Spleen (tissue), 11 donors: Measurements from ENCODE around the gene BLZF1. TPM values are rescaled to one million over a fixed set of nuclear protein-coding genes. Genes with fewer than 3 reads are reported as not detected.

Experiments
- DNase-seq: peaks from one replicate; pipeline ENCODE4 v3.0.0-alpha.2; 2020
- H3K27ac ChIP-seq, 8 donors: fragments of 200-600 bp; sonication (generic) in 7 of 8; 1 replicate in 4 of 8; 2 replicates in 4 of 8; pipeline versions ENCODE4 v1.5.0 to v1.8.0; 2016 to 2021; ENCODE audit warnings: inconsistent platforms in 4 of 8, mild to moderate bottlenecking in 4 of 8, moderate library complexity in 1 of 8
- H3K27me3 ChIP-seq, 7 donors: fragments of 200-600 bp; sonication (generic) in 6 of 7; replicated peaks in 1 of 7; 1 replicate in 4 of 7; 2 replicates in 3 of 7; pipeline versions ENCODE4 v1.5.0 to v1.8.0; 2016 to 2021; ENCODE audit warnings: inconsistent platforms in 3 of 7, mild to moderate bottlenecking in 1 of 7
- H3K36me3 ChIP-seq, 6 donors: fragments of 200-600 bp; sonication (generic) in 5 of 6; 1 replicate in 4 of 6; 2 replicates in 2 of 6; pipeline versions ENCODE4 v1.5.0 to v1.8.0; 2016 to 2021; ENCODE audit warnings: inconsistent platforms in 2 of 6
- H3K4me1 ChIP-seq, 6 donors: fragments of 200-600 bp; sonication (generic) in 5 of 6; 1 replicate in 3 of 6; 2 replicates in 3 of 6; pipeline versions ENCODE4 v1.5.0 to v1.8.0; 2016 to 2021; ENCODE audit warnings: inconsistent platforms in 3 of 6
- H3K4me3 ChIP-seq, 8 donors: fragments of 200-600 bp; sonication (generic) in 7 of 8; 1 replicate in 4 of 8; 2 replicates in 4 of 8; pipeline versions ENCODE4 v1.5.0 to v1.8.0; 2016 to 2021; ENCODE audit warnings: inconsistent platforms in 4 of 8, mild to moderate bottlenecking in 4 of 8, moderate library complexity in 2 of 8
- H3K9me3 ChIP-seq, 8 donors: fragments of 200-600 bp; sonication (generic) in 7 of 8; 1 replicate in 4 of 8; 2 replicates in 4 of 8; pipeline versions ENCODE4 v1.5.0 to v1.8.0; 2016 to 2021; ENCODE audit warnings: inconsistent platforms in 4 of 8
- CTCF ChIP-seq, 11 experiments: fragments of 200-600 bp in 7 of 11; fragments of 450-650 bp in 4 of 11; sonication (generic) in 4 of 11; IDR thresholded peaks in 8 of 11; conservative IDR thresholded peaks in 3 of 11; 1 replicate in 7 of 11; 2 replicates in 4 of 11; pipeline versions ENCODE4 v1.4.0 to v1.8.0; 2016 to 2021; ENCODE audit warnings: antibody characterized with exemption in 11 of 11, inconsistent platforms in 4 of 11, mild to moderate bottlenecking in 1 of 11
- POLR2A ChIP-seq, 3 donors: fragments of 450-650 bp; IDR thresholded peaks; one replicate each; pipeline ENCODE4 v1.5.1; 2017; ENCODE audit warnings: antibody characterized with exemption in 3 of 3, mild to moderate bottlenecking in 1 of 3
- POLR2AphosphoS5 ChIP-seq, 3 donors: sonication (generic); formaldehyde crosslinking; IDR thresholded peaks; one replicate each; pipeline ENCODE4 v1.5.1; 2017; ENCODE audit warnings: antibody characterized with exemption in 3 of 3
- WGBS, 5 donors: extraction: QIAGEN DNeasy Blood & Tissue Kit in 3 of 5; methylation state at CpG; one replicate each; pipeline versions ENCODE4 v1.1.5 to v1.1.7; 2013 to 2018; 5-methylcytosine and 5-hydroxymethylcytosine counted together
- intact Hi-C: fragments of 100-400 bp; cut with DNase I; formaldehyde crosslinking; loops from one replicate; pipeline ENCODE4 v1.15.0; 2023; ENCODE audit warnings: low total_unique reads
- polyA plus RNA-seq, 3 donors: library from polyadenylated mRNA; stranded (reverse); fragments of 200-250 nt; gene quantifications; one replicate each; pipeline ENCODE4 v1.2.1, GENCODE V29; 2013
- total RNA-seq, 7 donors: library from RNA; depleted of rRNA in 3 of 7; stranded (reverse); fragments of >200 nt in 3 of 7; fragmentation: NEBNext Ultra II Directional in 4 of 7; extraction: Animal tissue kit (Norgen Biotek cat#: 25700) in 4 of 7; gene quantifications; one replicate each; pipeline versions ENCODE4 v1.1.0 to v1.2.1, GENCODE V29; 2016 to 2021
- donor health status: healthy with polysubstance abuse.
- donor health status: DM: no; HTN: no; CAD: no; lungs with moderate emphysema.
- donor health status: DM: no; HTN: no; CAD: no.
- donor health status: Bipolar disorder and iron deficiency.
- donor health status: healthy.
- donor health status: DM: no; HTN: no; CAD: no.
- donor health status: DM: yes; HTN: yes; CAD: no.

BLZF1 gene
- total and polyA plus RNA-seq, 10 donors: 5.6 to 33.8 (median 21.8) TPM

GRCh38 chr1:169368406-169368769 lies 393 bp downstream of the BLZF1 start:
- intact Hi-C loops: loop anchor here (10.0 kb wide), 1 partner anchor 934 kb away; no protein-coding TSS in a partner anchor
- 0 to 1% (median 0%) methylated on average over 16 of the region's 16 CpGs for WGBS, 5 donors

GRCh38 chr1:169371404-169371803 lies 3.4 kb downstream of the BLZF1 start:
- Histone ChIP-seq H3K4me1 (peaks cover 12 to 55% (median 41%) of the 10 kb centered on the region in 6 donors), H3K9me3 (no peaks in the 10 kb centered on the region), H3K27me3 (no peaks in the 10 kb centered on the region), H3K36me3 (peaks cover 0 to 59% (median 24%) of the 10 kb centered on the region in 6 donors), H3K27ac (no peak overlapping the region), H3K4me3 (no peak overlapping the region)
- intact Hi-C loops: no loop called here
- no peak for TF ChIP-seq POLR2A (IDR thresholded peaks at IDR 0.05)
- TF ChIP-seq CTCF (IDR thresholded peaks at IDR 0.05 in 8 of 11, conservative IDR thresholded peaks at IDR 0.05 in 3 of 11): no peak
- no peak for TF ChIP-seq POLR2AphosphoS5 (IDR thresholded peaks at IDR 0.05)
- no peak for DNase-seq
- WGBS, 5 donors: 6 to 38% (median 25%) methylated on average over 1 of the region's 1 CpG

More at GRCh38 chr1:169368406-169368769, 393 bp downstream of the BLZF1 start:
- peaks cover 0 to 4% (median 0%) of the 10 kb centered on the region in 8 donors for H3K9me3 ChIP-seq
- H3K27me3 ChIP-seq: no peaks in the 10 kb centered on the region
- no peak for TF ChIP-seq CTCF (IDR thresholded peaks at IDR 0.05 in 8 of 11, conservative IDR thresholded peaks at IDR 0.05 in 3 of 11)
- TF ChIP-seq POLR2A (IDR thresholded peaks at IDR 0.05): no peak
- no peak for TF ChIP-seq POLR2AphosphoS5 (IDR thresholded peaks at IDR 0.05)
- DNase-seq: peak; percentile 77
- H3K4me3 ChIP-seq: peak overlapping the region; percentile 50 to 90 (median 76)
- H3K36me3 ChIP-seq: peaks cover 0 to 38% (median 17%) of the 10 kb centered on the region in 6 donors
- H3K27ac ChIP-seq: peak overlapping the region; percentile 17 to 92 (median 84)
- H3K4me1 ChIP-seq: peaks cover 12 to 63% (median 41%) of the 10 kb centered on the region in 6 donors

GRCh38 chr1:169381162-169381561 lies 13.2 kb downstream of the BLZF1 start:
- TF ChIP-seq POLR2AphosphoS5 (IDR thresholded peaks at IDR 0.05): no peak
- TF ChIP-seq CTCF (IDR thresholded peaks at IDR 0.05 in 8 of 11, conservative IDR thresholded peaks at IDR 0.05 in 3 of 11): no peak
- no peak for TF ChIP-seq POLR2A (IDR thresholded peaks at IDR 0.05)
- intact Hi-C loops: no loop called here
- Histone ChIP-seq H3K27ac (no peak overlapping the region), H3K9me3 (no peaks in the 10 kb centered on the region), H3K27me3 (no peaks in the 10 kb centered on the region), H3K36me3 (peaks cover 0 to 100% (median 76%) of the 10 kb centered on the region in 6 donors), H3K4me3 (no peak overlapping the region), H3K4me1 (no peaks in the 10 kb centered on the region)
- no peak for DNase-seq

GRCh38 chr1:169383449-169383848 lies 15.5 kb downstream of the BLZF1 start:
- WGBS, 5 donors: 58 to 80% (median 66%) methylated on average over 4 of the region's 4 CpGs
- no peaks in the 10 kb centered on the region for H3K27me3 ChIP-seq
- no peaks in the 10 kb centered on the region for H3K9me3 ChIP-seq
- no peaks in the 10 kb centered on the region for H3K4me1 ChIP-seq
- no peak for DNase-seq
- TF ChIP-seq CTCF (IDR thresholded peaks at IDR 0.05 in 8 of 11, conservative IDR thresholded peaks at IDR 0.05 in 3 of 11): no peak
- no peak for TF ChIP-seq POLR2AphosphoS5 (IDR thresholded peaks at IDR 0.05)
- no peak for TF ChIP-seq POLR2A (IDR thresholded peaks at IDR 0.05)
- H3K27ac ChIP-seq: no peak overlapping the region
- intact Hi-C loops: no loop called here
- peaks cover 0 to 100% (median 77%) of the 10 kb centered on the region in 6 donors for H3K36me3 ChIP-seq
- H3K4me3 ChIP-seq: no peak overlapping the region
